Transverse colon (tissue), 4 donors: ENCODE results near the gene PRKAG3. TPM values are rescaled to one million over a fixed set of nuclear protein-coding genes. Genes with fewer than 3 reads are reported as not detected.
"Not testable (repeated sequence)": the region's sequence is repeated elsewhere in the genome, so short reads cannot be mapped to it uniquely, and the experiment has no call there.

ENCODE experiments used
- DNase-seq: peaks from one replicate; pipeline ENCODE4 v3.0.0-alpha.2; 2019
- H3K27ac ChIP-seq, 4 donors: fragments of 200-600 bp; sonication (generic); 2 replicates each; pipeline ENCODE4 v1.5.1; 2016 to 2018; ENCODE audit warnings: inconsistent platforms in 4 of 4
- H3K27me3 ChIP-seq: fragments of 200-600 bp; sonication (generic); 2 replicates; pipeline ENCODE4 v1.5.1; 2017; ENCODE audit warnings: inconsistent platforms
- H3K36me3 ChIP-seq, 4 donors: fragments of 200-600 bp; sonication (generic); 2 replicates each; pipeline ENCODE4 v1.5.1; 2017 to 2019; ENCODE audit warnings: inconsistent platforms in 4 of 4
- H3K4me1 ChIP-seq, 4 donors: fragments of 200-600 bp; sonication (generic); 2 replicates each; pipeline ENCODE4 v1.5.1; 2017 to 2020; ENCODE audit warnings: inconsistent platforms in 4 of 4
- H3K4me3 ChIP-seq, 4 donors: fragments of 200-600 bp; sonication (generic); 1 replicate in 1 of 4; 2 replicates in 3 of 4; pipeline versions ENCODE4 v1.5.1 to v1.6.1; 2017 to 2019; ENCODE audit warnings: inconsistent platforms in 4 of 4
- H3K9me3 ChIP-seq, 2 donors: fragments of 200-600 bp; sonication (generic); 2 replicates each; pipeline ENCODE4 v1.5.1; 2017 to 2019; ENCODE audit warnings: inconsistent platforms in 2 of 2
- CTCF ChIP-seq, 5 experiments: fragments of 200-600 bp in 3 of 5; fragments of 450-650 bp in 2 of 5; sonication (generic) in 3 of 5; IDR thresholded peaks; 1 replicate in 2 of 5; 2 replicates in 3 of 5; pipeline ENCODE4 v1.5.1; 2016 to 2017; ENCODE audit warnings: antibody characterized with exemption in 5 of 5, inconsistent platforms in 3 of 5, mild to moderate bottlenecking in 2 of 5, moderate library complexity in 1 of 5
- EP300 ChIP-seq: sonication (generic); formaldehyde crosslinking; IDR thresholded peaks from one replicate; pipeline ENCODE4 v1.6.1; 2017; ENCODE audit warnings: antibody characterized with exemption, low read depth
- POLR2A ChIP-seq: fragments of 450-650 bp; IDR thresholded peaks from one replicate; pipeline ENCODE4 v1.6.1; 2016; ENCODE audit warnings: antibody characterized with exemption, mild to moderate bottlenecking, moderate library complexity
- POLR2AphosphoS5 ChIP-seq, 3 donors: sonication (generic); formaldehyde crosslinking; IDR thresholded peaks; one replicate each; pipeline ENCODE4 v1.6.1; 2016; ENCODE audit warnings: antibody characterized with exemption in 3 of 3
- WGBS, 2 donors: methylation state at CpG; one replicate each; pipeline ENCODE4 v1.1.5; 2018; ENCODE audit warnings: low coverage in 1 of 2; 5-methylcytosine and 5-hydroxymethylcytosine counted together
- in situ Hi-C, 4 donors: fragments of 200-750 bp; cut with MboI; loops; one replicate each; pipeline versions ENCODE4 v1.15.0 to v1.15.1; 2017; ENCODE audit warnings: low sequenced_read_pairs in 3 of 4, low pct_ligation_motif_present in 1 of 4, low pct_unique_long_range_greater_than_20kb in 1 of 4
- intact Hi-C: fragments of 100-400 bp; cut with DNase I; formaldehyde crosslinking; loops from one replicate; pipeline ENCODE4 v1.15.1; 2023; ENCODE audit warnings: low total_unique reads
- total RNA-seq, 4 donors: library from RNA; depleted of rRNA; stranded (reverse); fragments of >200 nt; gene quantifications; one replicate each; pipeline ENCODE4 v1.1.0, GENCODE V29; 2016

PRKAG3 gene
- total RNA-seq, 4 donors from 2014 or later, result not detected

DNA sequence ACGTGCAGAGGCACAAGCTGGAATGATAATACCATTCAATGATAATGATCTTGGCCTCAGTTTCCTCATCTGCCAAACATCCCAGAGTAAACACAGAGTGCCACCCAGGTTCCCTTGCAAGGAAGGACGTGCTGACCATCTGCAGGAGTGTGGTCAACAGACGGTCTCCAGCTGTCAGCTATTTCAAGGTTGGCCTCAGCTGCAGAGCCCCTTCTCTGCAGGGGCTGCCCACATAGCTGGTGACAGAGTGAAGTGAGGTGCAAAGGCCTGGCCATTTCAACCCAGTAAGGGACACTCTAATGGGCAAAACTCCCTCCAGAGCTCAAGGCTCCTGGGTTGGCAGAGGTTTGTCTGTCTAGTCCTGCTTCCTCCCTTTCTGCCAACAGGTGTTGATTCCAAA lies 19.7 kb upstream of the PRKAG3 start:
- H3K27me3 ChIP-seq, result peaks cover 79% of the 10 kb centered on the region
- WGBS, 2 donors, result 58% methylated on average over 2 of the region's 3 CpGs; no CpG with 5 or more reads in 1 of the 2 donors
- TF ChIP-seq POLR2AphosphoS5 (IDR thresholded peaks at IDR 0.05) (no peak), EP300 (no peak), POLR2A (no peak), CTCF (IDR thresholded peaks at IDR 0.05) (no peak)
- intact Hi-C loops (no loop called here), in situ Hi-C loops (no loop called here)
- no peaks in the 10 kb centered on the region for H3K9me3 ChIP-seq
- H3K36me3 ChIP-seq, result no peaks in the 10 kb centered on the region
- DNase-seq, result no peak
- H3K27ac ChIP-seq, result no peak overlapping the region
- H3K4me1 ChIP-seq, result peaks cover 0 to 3% (median 0%) of the 10 kb centered on the region in 4 donors
- no peak overlapping the region for H3K4me3 ChIP-seq

- no peak for TF ChIP-seq EP300
- no peak for TF ChIP-seq CTCF (IDR thresholded peaks at IDR 0.05)
- no peak for TF ChIP-seq POLR2A
- TF ChIP-seq POLR2AphosphoS5 (IDR thresholded peaks at IDR 0.05), result no peak
- intact Hi-C loops (no loop called here), in situ Hi-C loops (no loop called here)
- Histone ChIP-seq H3K36me3 (no peaks in the 10 kb centered on the region), H3K9me3 (no peaks in the 10 kb centered on the region), H3K27me3 (peaks cover 74% of the 10 kb centered on the region), H3K27ac (no peak overlapping the region), H3K4me1 (peaks cover 0 to 3% (median 0%) of the 10 kb centered on the region in 4 donors), H3K4me3 (no peak overlapping the region)
- WGBS, 2 donors, result 80 to 81% methylated on average over 2 of the region's 2 CpGs
- no peak for DNase-seq
These were observed 19.2 kb upstream of the PRKAG3 start for GRCh38 chr2:218850796-218851195.

DNA sequence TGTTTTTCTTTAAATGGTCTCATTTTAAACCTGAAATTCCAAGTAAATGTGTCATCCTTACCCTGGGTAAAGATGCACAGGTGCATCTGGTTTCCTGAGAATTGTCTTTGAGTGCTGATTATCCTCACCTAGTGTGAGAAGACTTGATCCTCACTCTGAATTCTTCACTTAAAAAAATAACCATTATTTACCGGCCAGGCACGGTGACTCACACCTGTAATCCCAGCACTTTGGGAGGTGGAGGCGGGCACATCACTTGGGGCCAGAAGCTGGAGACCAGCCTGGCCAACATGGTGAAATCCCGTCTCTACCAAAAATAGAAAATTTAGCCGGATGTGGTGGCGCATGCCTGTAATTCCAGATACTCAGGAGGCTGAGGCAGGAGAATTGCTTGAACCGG lies 18.1 kb upstream of the PRKAG3 start:
- in situ Hi-C loops, result loop anchor here in 2 of 4 donors (25.0 kb wide), 2 partner anchors 112 to 137 kb away; partner anchors contain the start of gene TTLL4 (in 1 of the 2)
- intact Hi-C loops, result no loop called here

GRCh38 chr2:218846963-218847362 lies 15.4 kb upstream of the PRKAG3 start:
- DNase-seq, H3K27ac ChIP-seq, H3K9me3 ChIP-seq, H3K4me1 ChIP-seq, intact Hi-C loops, H3K36me3 ChIP-seq, H3K4me3 ChIP-seq: not testable (repeated sequence)
- in situ Hi-C loops, result loop anchor here in 2 of 4 donors (25.0 kb wide), 2 partner anchors 110 to 135 kb away; partner anchors contain the start of gene TTLL4 (in 1 of the 2)
- 50 to 66% methylated on average over 1 to 9 of the region's 18 CpGs for WGBS, 2 donors
- H3K27me3 ChIP-seq, result peaks cover 38% of the 10 kb centered on the region

More for the DNA sequence above, 18.1 kb upstream of the PRKAG3 start:
- Histone ChIP-seq H3K9me3 (no peaks in the 10 kb centered on the region), H3K4me1 (peaks cover 0 to 3% (median 0%) of the 10 kb centered on the region in 4 donors), H3K27ac (no peak overlapping the region), H3K27me3 (peaks cover 64% of the 10 kb centered on the region), H3K4me3 (no peak overlapping the region), H3K36me3 (no peaks in the 10 kb centered on the region)
- DNase-seq, result no peak
- WGBS, 2 donors, result 70% methylated on average over 7 of the region's 7 CpGs; no CpG with 5 or more reads in 1 of the 2 donors
- TF ChIP-seq CTCF (IDR thresholded peaks at IDR 0.05) (no peak), EP300 (no peak), POLR2AphosphoS5 (IDR thresholded peaks at IDR 0.05) (no peak), POLR2A (no peak)

- WGBS, 2 donors, result 65 to 88% methylated on average over 5 of the region's 5 CpGs
- intact Hi-C loops, H3K27ac ChIP-seq, H3K4me3 ChIP-seq, DNase-seq, H3K9me3 ChIP-seq, H3K4me1 ChIP-seq, H3K36me3 ChIP-seq: not testable (repeated sequence)
- H3K27me3 ChIP-seq, result peaks cover 12% of the 10 kb centered on the region
- in situ Hi-C loops, result loop anchor here in 2 of 4 donors (25.0 kb wide), 2 partner anchors 107 to 132 kb away; partner anchors contain the start of gene TTLL4 (in 1 of the 2)
These were observed 12.7 kb upstream of the PRKAG3 start for GRCh38 chr2:218844334-218844733.
